ENCODE results near the gene CFAP69.

The CFAP69 gene

GRCh38 chr7:90266808-90267207 is 21.8 kb downstream of the CFAP69 start:
- no peak for DNase-seq (ENCODE audit: low spot score)
- no peak for TF ChIP-seq CTCF (conservative IDR thresholded peaks at IDR 0.05; ENCODE audit: low read depth)
- ChIA-PET CTCF (interaction anchor here (0.6 to 1.7 kb wide), 3 partner anchors 31 to 1607 kb away, joined by 3 to 5 read pairs (median 3); no protein-coding TSS in a partner anchor), POLR2A (ENCODE audit: low non-redundant PET) (no interaction called here)
- no peak overlapping the region for H3K27ac ChIP-seq

GRCh38 chr7:90267263-90267858 is 22.4 kb downstream of the CFAP69 start:
- no peak for DNase-seq (ENCODE audit: low spot score)
- H3K27ac ChIP-seq = no peak overlapping the region
- ChIA-PET CTCF (interaction anchor here (0.6 to 1.7 kb wide), 3 partner anchors 30 to 1608 kb away, joined by 3 to 5 read pairs (median 3); no protein-coding TSS in a partner anchor), POLR2A (ENCODE audit: low non-redundant PET) (no interaction called here)
- TF ChIP-seq CTCF (conservative IDR thresholded peaks at IDR 0.05; ENCODE audit: low read depth) = no peak

- ChIA-PET POLR2A (ENCODE audit: low non-redundant PET) (no interaction called here), CTCF (no interaction called here)
- H3K27ac ChIP-seq = no peak overlapping the region
- DNase-seq (ENCODE audit: low spot score) = no peak
- no peak for TF ChIP-seq CTCF (conservative IDR thresholded peaks at IDR 0.05; ENCODE audit: low read depth)
Measured at GRCh38 chr7:90269163-90269562, 24.2 kb downstream of the CFAP69 start.

- DNase-seq (ENCODE audit: low spot score) = no peak
- no peak overlapping the region for H3K27ac ChIP-seq
- POLR2A ChIA-PET (ENCODE audit: low non-redundant PET) = no interaction called here
- CTCF ChIA-PET = no interaction called here
- no peak for TF ChIP-seq CTCF (conservative IDR thresholded peaks at IDR 0.05; ENCODE audit: low read depth)
Measured at GRCh38 chr7:90270431-90271178, 25.6 kb downstream of the CFAP69 start.

GRCh38 chr7:90271753-90272152 is 26.8 kb downstream of the CFAP69 start:
- ChIA-PET CTCF (interaction anchor here (0.9 kb wide), 1 partner anchor 49 kb away, joined by 3 read pairs; no protein-coding TSS in a partner anchor), POLR2A (ENCODE audit: low non-redundant PET) (no interaction called here)
- DNase-seq (ENCODE audit: low spot score) = no peak
- no peak overlapping the region for H3K27ac ChIP-seq
- TF ChIP-seq CTCF (conservative IDR thresholded peaks at IDR 0.05; ENCODE audit: low read depth) = no peak

- ChIA-PET POLR2A (ENCODE audit: low non-redundant PET) (no interaction called here), CTCF (interaction anchor here (0.9 kb wide), 1 partner anchor 49 kb away, joined by 3 read pairs; no protein-coding TSS in a partner anchor)
- no peak for DNase-seq (ENCODE audit: low spot score)
- no peak for TF ChIP-seq CTCF (conservative IDR thresholded peaks at IDR 0.05; ENCODE audit: low read depth)
- H3K27ac ChIP-seq = no peak overlapping the region
Measured at GRCh38 chr7:90272242-90272641, 27.3 kb downstream of the CFAP69 start.

Measured in RWPE1 (cell line).